ENCODE measurements around the gene INHBB.

The INHBB gene

GRCh38 chr2:120342446-120342845 is 3.5 kb upstream of the INHBB start:
- peak overlapping the region; percentile 55 for H3K4me3 Mint-ChIP-seq
- no peaks in the 10 kb centered on the region for H3K36me3 Mint-ChIP-seq
- ATAC-seq (ENCODE audit: low read depth) (no peak), DNase-seq (ENCODE audit: low spot score in 2 of 2) (no peak)
- no peak overlapping the region for H3K27ac Mint-ChIP-seq
- H3K9me3 Mint-ChIP-seq, result no peaks in the 10 kb centered on the region
- peaks cover 20% of the 10 kb centered on the region for H3K27me3 Mint-ChIP-seq
- H3K4me1 Mint-ChIP-seq, result peaks cover 11% of the 10 kb centered on the region

GRCh38 chr2:120343100-120343432 is 2.9 kb upstream of the INHBB start:
- no peaks in the 10 kb centered on the region for H3K9me3 Mint-ChIP-seq
- H3K36me3 Mint-ChIP-seq, result no peaks in the 10 kb centered on the region
- H3K4me1 Mint-ChIP-seq, result peaks cover 15% of the 10 kb centered on the region
- DNase-seq (ENCODE audit: low spot score in 2 of 2), result no peak
- peak overlapping the region; percentile 55 for H3K4me3 Mint-ChIP-seq
- no peak for ATAC-seq (ENCODE audit: low read depth)
- no peak overlapping the region for H3K27ac Mint-ChIP-seq
- H3K27me3 Mint-ChIP-seq, result peaks cover 20% of the 10 kb centered on the region

GRCh38 chr2:120343433-120344105 is 2.4 kb upstream of the INHBB start:
- Mint-ChIP-seq H3K27me3 (peaks cover 21% of the 10 kb centered on the region), H3K36me3 (no peaks in the 10 kb centered on the region), H3K4me1 (peaks cover 15% of the 10 kb centered on the region), H3K4me3 (peak overlapping the region; percentile 55), H3K9me3 (no peaks in the 10 kb centered on the region), H3K27ac (no peak overlapping the region)
- peak; percentile 43 to 44 for DNase-seq (ENCODE audit: low spot score in 2 of 2)
- peak; percentile 59 for ATAC-seq (ENCODE audit: low read depth)

- no peaks in the 10 kb centered on the region for H3K9me3 Mint-ChIP-seq
- H3K4me3 Mint-ChIP-seq, result peak overlapping the region; percentile 27
- peaks cover 15% of the 10 kb centered on the region for H3K4me1 Mint-ChIP-seq
- H3K27ac Mint-ChIP-seq, result no peak overlapping the region
- DNase-seq (ENCODE audit: low spot score in 2 of 2) (peak in 1 of 2 donors; percentile 34), ATAC-seq (ENCODE audit: low read depth) (peak; percentile 12)
- peaks cover 20% of the 10 kb centered on the region for H3K27me3 Mint-ChIP-seq
- H3K36me3 Mint-ChIP-seq, result no peaks in the 10 kb centered on the region
Measured at GRCh38 chr2:120344214-120344975, 1.5 kb upstream of the INHBB start.

GRCh38 chr2:120344976-120345581 is 857 bp upstream of the INHBB start:
- Mint-ChIP-seq H3K36me3 (no peaks in the 10 kb centered on the region), H3K27me3 (peaks cover 24% of the 10 kb centered on the region), H3K4me1 (peaks cover 15% of the 10 kb centered on the region), H3K9me3 (no peaks in the 10 kb centered on the region), H3K4me3 (peak overlapping the region; percentile 65), H3K27ac (no peak overlapping the region)
- ATAC-seq (ENCODE audit: low read depth) (peak; percentile 33), DNase-seq (ENCODE audit: low spot score in 2 of 2) (peak in 1 of 2 donors; percentile 40)

GRCh38 chr2:120345608-120346007 is 328 bp upstream of the INHBB start:
- H3K27ac Mint-ChIP-seq, result no peak overlapping the region
- peaks cover 15% of the 10 kb centered on the region for H3K4me1 Mint-ChIP-seq
- DNase-seq (ENCODE audit: low spot score in 2 of 2) (no peak), ATAC-seq (ENCODE audit: low read depth) (peak; percentile 10)
- peaks cover 24% of the 10 kb centered on the region for H3K27me3 Mint-ChIP-seq
- no peaks in the 10 kb centered on the region for H3K9me3 Mint-ChIP-seq
- H3K4me3 Mint-ChIP-seq, result peak overlapping the region; percentile 78
- no peaks in the 10 kb centered on the region for H3K36me3 Mint-ChIP-seq

GRCh38 chr2:120346667-120347358 is 877 bp downstream of the INHBB start:
- peaks cover 25% of the 10 kb centered on the region for H3K27me3 Mint-ChIP-seq
- ATAC-seq (ENCODE audit: low read depth) (no peak), DNase-seq (ENCODE audit: low spot score in 2 of 2) (no peak)
- H3K27ac Mint-ChIP-seq, result no peak overlapping the region
- no peaks in the 10 kb centered on the region for H3K9me3 Mint-ChIP-seq
- H3K36me3 Mint-ChIP-seq, result no peaks in the 10 kb centered on the region
- H3K4me3 Mint-ChIP-seq, result peak overlapping the region; percentile 72
- peaks cover 15% of the 10 kb centered on the region for H3K4me1 Mint-ChIP-seq

- ATAC-seq (ENCODE audit: low read depth) (no peak), DNase-seq (ENCODE audit: low spot score in 2 of 2) (no peak)
- Mint-ChIP-seq H3K27me3 (peaks cover 23% of the 10 kb centered on the region), H3K9me3 (no peaks in the 10 kb centered on the region), H3K27ac (no peak overlapping the region), H3K36me3 (no peaks in the 10 kb centered on the region), H3K4me3 (peak overlapping the region; percentile 72), H3K4me1 (peaks cover 15% of the 10 kb centered on the region)
Measured at GRCh38 chr2:120347396-120348060, 1.6 kb downstream of the INHBB start.

GRCh38 chr2:120348134-120348736 is 2.3 kb downstream of the INHBB start:
- Mint-ChIP-seq H3K4me1 (peaks cover 11% of the 10 kb centered on the region), H3K9me3 (no peaks in the 10 kb centered on the region), H3K27ac (no peak overlapping the region), H3K27me3 (peaks cover 18% of the 10 kb centered on the region), H3K36me3 (no peaks in the 10 kb centered on the region), H3K4me3 (no peak overlapping the region)
- ATAC-seq (ENCODE audit: low read depth) (no peak), DNase-seq (ENCODE audit: low spot score in 2 of 2) (no peak)

DNA sequence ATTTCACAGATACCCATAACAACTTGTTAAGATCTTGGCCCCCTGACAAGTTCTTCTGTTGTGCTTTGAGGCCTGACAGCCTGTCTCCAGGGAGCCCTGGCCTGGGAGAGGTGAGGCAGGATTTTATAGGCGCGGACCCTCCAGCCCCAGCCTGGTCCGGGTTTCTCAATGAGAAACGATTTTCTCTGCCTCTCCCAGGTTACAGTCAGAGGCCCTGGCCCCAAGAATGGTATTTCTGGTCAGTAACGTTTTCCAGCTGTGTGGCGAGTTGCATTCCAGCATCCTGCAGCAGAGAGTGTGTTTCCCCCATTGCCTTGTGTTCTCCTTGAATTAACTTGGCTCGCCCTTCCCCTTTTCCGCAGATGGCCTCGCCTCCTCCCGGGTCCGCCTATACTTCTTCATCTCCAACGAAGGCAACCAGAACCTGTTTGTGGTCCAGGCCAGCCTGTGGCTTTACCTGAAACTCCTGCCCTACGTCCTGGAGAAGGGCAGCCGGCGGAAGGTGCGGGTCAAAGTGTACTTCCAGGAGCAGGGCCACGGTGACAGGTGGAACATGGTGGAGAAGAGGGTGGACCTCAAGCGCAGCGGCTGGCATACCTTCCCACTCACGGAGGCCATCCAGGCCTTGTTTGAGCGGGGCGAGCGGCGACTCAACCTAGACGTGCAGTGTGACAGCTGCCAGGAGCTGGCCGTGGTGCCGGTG is 3.0 kb downstream of the INHBB start:
- DNase-seq (ENCODE audit: low spot score in 2 of 2) (no peak), ATAC-seq (ENCODE audit: low read depth) (no peak)
- H3K9me3 Mint-ChIP-seq, result no peaks in the 10 kb centered on the region
- H3K4me3 Mint-ChIP-seq, result no peak overlapping the region
- peaks cover 9% of the 10 kb centered on the region for H3K4me1 Mint-ChIP-seq
- no peak overlapping the region for H3K27ac Mint-ChIP-seq
- H3K36me3 Mint-ChIP-seq, result no peaks in the 10 kb centered on the region
- peaks cover 23% of the 10 kb centered on the region for H3K27me3 Mint-ChIP-seq

DNA sequence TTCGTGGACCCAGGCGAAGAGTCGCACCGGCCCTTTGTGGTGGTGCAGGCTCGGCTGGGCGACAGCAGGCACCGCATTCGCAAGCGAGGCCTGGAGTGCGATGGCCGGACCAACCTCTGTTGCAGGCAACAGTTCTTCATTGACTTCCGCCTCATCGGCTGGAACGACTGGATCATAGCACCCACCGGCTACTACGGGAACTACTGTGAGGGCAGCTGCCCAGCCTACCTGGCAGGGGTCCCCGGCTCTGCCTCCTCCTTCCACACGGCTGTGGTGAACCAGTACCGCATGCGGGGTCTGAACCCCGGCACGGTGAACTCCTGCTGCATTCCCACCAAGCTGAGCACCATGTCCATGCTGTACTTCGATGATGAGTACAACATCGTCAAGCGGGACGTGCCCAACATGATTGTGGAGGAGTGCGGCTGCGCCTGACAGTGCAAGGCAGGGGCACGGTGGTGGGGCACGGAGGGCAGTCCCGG is 3.5 kb downstream of the INHBB start:
- peaks cover 11% of the 10 kb centered on the region for H3K4me1 Mint-ChIP-seq
- DNase-seq (ENCODE audit: low spot score in 2 of 2) (no peak), ATAC-seq (ENCODE audit: low read depth) (no peak)
- no peak overlapping the region for H3K27ac Mint-ChIP-seq
- H3K9me3 Mint-ChIP-seq, result no peaks in the 10 kb centered on the region
- peaks cover 25% of the 10 kb centered on the region for H3K27me3 Mint-ChIP-seq
- H3K4me3 Mint-ChIP-seq, result no peak overlapping the region
- no peaks in the 10 kb centered on the region for H3K36me3 Mint-ChIP-seq

- ATAC-seq (ENCODE audit: low read depth), result no peak
- Mint-ChIP-seq H3K4me3 (no peak overlapping the region), H3K27me3 (peaks cover 26% of the 10 kb centered on the region), H3K27ac (no peak overlapping the region), H3K36me3 (no peaks in the 10 kb centered on the region), H3K9me3 (no peaks in the 10 kb centered on the region), H3K4me1 (peaks cover 14% of the 10 kb centered on the region)
- no peak for DNase-seq (ENCODE audit: low spot score in 2 of 2)
Measured at GRCh38 chr2:120350080-120350479, 4.1 kb downstream of the INHBB start.

All from memory B cell (primary cell).